Ovary (tissue), 1 donor: ENCODE results near the gene RFC3.

Source experiments
- EP300 ChIP-seq: sonication (generic); formaldehyde crosslinking; IDR thresholded peaks from one replicate; pipeline ENCODE4 v1.6.1; 2017; ENCODE audit warnings: antibody characterized with exemption
- POLR2A ChIP-seq: fragments of 450-650 bp; IDR thresholded peaks from one replicate; pipeline ENCODE4 v1.6.1; 2017; ENCODE audit warnings: antibody characterized with exemption, mild to moderate bottlenecking, moderate library complexity

DNA sequence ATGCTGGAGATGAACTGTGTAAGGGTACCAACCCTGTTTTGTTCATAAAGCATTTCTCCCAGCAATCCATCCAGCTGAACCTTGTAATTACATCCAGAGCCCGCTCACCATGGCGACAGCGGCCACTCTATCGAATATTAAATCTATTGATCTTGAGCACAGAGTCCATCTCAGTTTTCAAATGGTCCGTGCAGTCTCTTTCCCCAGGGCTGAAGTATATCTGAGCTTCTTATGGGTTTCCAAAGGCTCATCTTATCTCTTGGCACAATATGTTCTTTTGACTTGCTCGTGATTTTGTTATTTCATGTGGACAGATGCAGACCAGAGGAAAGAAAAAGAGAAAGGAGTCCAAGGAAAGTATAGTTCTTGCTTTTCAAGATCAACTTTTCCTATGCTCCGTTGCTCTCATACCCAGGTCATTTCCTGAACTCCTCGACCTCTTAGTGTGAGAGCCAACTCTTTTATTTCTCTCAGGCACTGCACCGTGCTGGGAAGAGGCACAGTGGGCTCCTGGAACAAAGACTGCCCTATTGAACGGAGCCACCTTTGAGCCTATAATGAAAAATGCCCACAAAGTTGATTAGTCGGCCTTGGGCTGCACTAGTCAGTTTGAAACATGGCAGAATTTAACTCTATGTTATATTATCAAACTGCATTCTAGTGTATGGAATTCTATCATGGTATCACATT, 66.7 kb downstream of the RFC3 start:
- TF ChIP-seq EP300 (no peak), POLR2A (no peak)
